RPMI7951 (cell line): Measurements from ENCODE around the gene MVB12A. TPM values are rescaled to one million over a fixed set of nuclear protein-coding genes. Genes with fewer than 3 reads are reported as not detected.

Source experiments
- DNase-seq: peaks from one replicate; pipeline ENCODE4 v3.0.0-alpha.2; 2012; ENCODE audit warnings: low read depth
- total RNA-seq: library from RNA; depleted of rRNA; stranded (reverse); fragments of >200 nt; shearing (Covaris generic); gene quantifications from 2 replicates; pipeline ENCODE4 v1.2.3, GENCODE V29; 2014; rRNA removed

Gene MVB12A
- total RNA-seq, 1 experiment from 2014 or later: 123 TPM

DNA sequence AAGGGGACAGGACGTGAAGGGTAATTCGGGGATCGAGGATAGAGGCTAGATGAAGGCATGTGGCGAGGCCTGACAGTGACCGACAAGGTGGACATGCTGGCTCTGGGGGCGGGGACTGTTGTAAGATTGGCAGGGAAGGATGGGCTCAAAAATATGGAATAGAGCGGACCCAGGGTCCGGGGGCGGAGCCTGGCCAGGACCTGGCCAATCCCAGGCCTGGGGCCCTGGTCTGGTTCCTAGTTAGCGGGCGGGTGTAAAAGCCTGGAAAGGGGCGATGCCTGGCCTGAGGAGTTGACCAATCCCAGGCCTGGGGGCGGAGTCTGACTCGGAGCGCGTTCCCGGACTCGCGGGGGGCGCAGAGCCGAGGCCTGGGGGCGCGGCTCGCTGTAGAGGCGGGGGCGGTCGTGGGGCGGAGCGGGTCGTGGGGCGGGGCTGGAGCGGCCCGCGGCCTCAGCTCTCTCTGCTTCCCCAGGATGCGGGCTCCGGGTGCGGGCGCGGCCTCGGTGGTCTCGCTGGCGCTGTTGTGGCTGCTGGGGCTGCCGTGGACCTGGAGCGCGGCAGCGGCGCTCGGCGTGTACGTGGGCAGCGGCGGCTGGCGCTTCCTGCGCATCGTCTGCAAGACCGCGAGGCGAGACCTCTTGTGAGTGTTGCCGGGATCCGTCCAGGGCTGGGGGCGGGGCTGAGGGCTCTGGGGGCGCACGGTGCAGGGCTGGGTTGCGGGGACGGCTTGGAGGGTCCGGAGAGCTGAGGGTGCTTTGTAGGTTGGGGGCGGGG lies 50.4 kb downstream of the MVB12A start, which contains the start of gene SLC27A1:
Gene SLC27A1, plus strand, starts transcription at position 457 of the 774 bp plus-strand sequence. Its CDS starts 17 bp downstream, at position 474.
- DNase-seq: peak; percentile 99

DNA sequence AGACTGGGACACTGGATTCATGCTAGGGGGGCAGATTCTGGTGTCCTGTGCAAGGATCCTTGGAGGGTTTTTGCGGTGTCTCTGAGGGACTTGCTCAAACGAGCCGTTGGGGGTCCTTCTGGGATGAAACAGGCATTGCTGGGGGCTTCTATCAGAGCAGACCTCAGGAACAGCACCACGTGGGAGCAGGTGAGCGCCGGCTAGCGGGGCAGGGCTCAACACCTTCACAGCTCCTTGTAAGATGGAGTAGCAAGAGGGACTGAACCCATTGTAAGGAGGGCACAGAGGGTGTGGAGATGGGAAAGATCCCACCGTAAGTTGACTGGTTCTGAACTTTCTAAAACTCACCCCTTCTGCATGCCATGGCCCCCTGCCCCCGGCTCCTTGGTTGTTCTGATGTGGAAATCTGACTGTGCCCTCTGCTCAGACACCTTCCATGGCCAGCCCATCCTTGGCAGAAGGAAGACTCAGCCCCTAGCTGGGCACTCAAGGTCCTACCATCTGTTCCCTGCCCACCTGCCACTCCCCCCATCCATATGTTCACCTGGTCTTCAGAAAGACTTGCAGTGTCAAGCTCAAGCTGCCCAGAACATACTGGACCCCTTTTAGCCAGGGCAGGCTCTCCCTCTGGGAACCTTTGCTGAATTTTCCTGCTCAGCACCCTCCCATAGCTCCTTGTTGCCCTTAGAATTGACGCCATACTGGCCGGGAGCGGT lies 51.7 kb downstream of the MVB12A start:
- no peak for DNase-seq

GRCh38 chr19:17473041-17473440 lies 53.2 kb downstream of the MVB12A start:
- peak; percentile 91 for DNase-seq

Other genes with a start within 250 kb of the MVB12A start
- gene USE1, start 204.7 kb upstream of the MVB12A start, total RNA-seq: 38.6 and 40.6 TPM in 2 replicates
- gene OCEL1, start 193.8 kb upstream of the MVB12A start, total RNA-seq: 5.1 and 8.1 TPM in 2 replicates
- gene NR2F6, start 174.1 kb upstream of the MVB12A start, total RNA-seq: 29.8 and 43.4 TPM in 2 replicates
- gene USHBP1, start 155.3 kb upstream of the MVB12A start, total RNA-seq: not detected in 2 replicates
- 132 and 133 TPM in 2 replicates for gene BABAM1, start 152.6 kb upstream of the MVB12A start, total RNA-seq
- 1.2 and 1.3 TPM in 2 replicates for gene ANKLE1, start 138.1 kb upstream of the MVB12A start, total RNA-seq
- 16.5 and 17.9 TPM in 2 replicates for gene ABHD8, start 116.6 kb upstream of the MVB12A start, total RNA-seq
- 77.3 and 79.5 TPM in 2 replicates for gene MRPL34, start 114.2 kb upstream of the MVB12A start, total RNA-seq
- gene DDA1, start 110.5 kb upstream of the MVB12A start, total RNA-seq: 20.2 and 25.9 TPM in 2 replicates
- 2.9 and 3.7 TPM in 2 replicates for gene ANO8, start 85.2 kb upstream of the MVB12A start, total RNA-seq
- 15.4 and 17.7 TPM in 2 replicates for gene GTPBP3, start 82.5 kb upstream of the MVB12A start, total RNA-seq
- gene PLVAP, start 42.7 kb upstream of the MVB12A start, total RNA-seq: not detected in 2 replicates
- gene CCDC194, start 25.9 kb upstream of the MVB12A start, total RNA-seq: not detected in 2 replicates
- gene BST2, start 14.4 kb upstream of the MVB12A start, total RNA-seq: 46.1 and 65.6 TPM in 2 replicates
- gene TMEM221, start 28.6 kb downstream of the MVB12A start, total RNA-seq: not detected in 2 replicates
- not detected in 2 replicates for gene NXNL1, start 40.9 kb downstream of the MVB12A start, total RNA-seq
- gene SLC27A1, start 50.5 kb downstream of the MVB12A start, total RNA-seq: 7.9 and 8.7 TPM in 2 replicates
- 52.7 and 66.8 TPM in 2 replicates for gene PGLS, start 91.6 kb downstream of the MVB12A start, total RNA-seq
- gene COLGALT1, start 135.6 kb downstream of the MVB12A start, total RNA-seq: 90.8 and 101 TPM in 2 replicates